ENCODE results near the gene COL11A2. TPM values are rescaled to one million over a fixed set of nuclear protein-coding genes. Genes with fewer than 3 reads are reported as not detected.

The COL11A2 gene
- total and polyA plus RNA-seq, 4 experiments from 2014 or later: 0.40 to 1.6 (median 0.87) TPM

- intact Hi-C loops (cut with micrococcal nuclease): no loop called here
- Mint-ChIP-seq H3K27me3 (peaks cover 21 to 25% of the 10 kb centered on the region in 2 donors), H3K9me3 (peaks cover 0 to 11% (median 5%) of the 10 kb centered on the region in 8 donors), H3K27ac (no peak overlapping the region), H3K36me3 (peaks cover 5 to 9% of the 10 kb centered on the region in 2 donors), H3K4me3 (no peak overlapping the region), H3K4me1 (peaks cover 18 to 34% (median 25%) of the 10 kb centered on the region in 4 donors)
- H3K9me3 ChIP-seq (ENCODE audit: control insufficient read depth in 1 of 2, low read length in 2 of 2): no peaks in the 10 kb centered on the region
- CTCF ChIA-PET (ENCODE audit: partially characterized antibody): no interaction called here
- no peak overlapping the region for H3K27ac ChIP-seq (ENCODE audit: low read depth, low read length)
- no peak overlapping the region for H3K4me3 ChIP-seq (ENCODE audit: low read length in 2 of 2)
- peaks cover 29% of the 10 kb centered on the region for H3K4me1 ChIP-seq (ENCODE audit: insufficient read depth, low read length)
- POLR2A ChIA-PET (ENCODE audit: partially characterized antibody): no interaction called here
- DNase-seq: no peak
- H3K36me3 ChIP-seq (ENCODE audit: insufficient read depth, low read length): no peaks in the 10 kb centered on the region
- peaks cover 21% of the 10 kb centered on the region for H3K27me3 ChIP-seq (ENCODE audit: insufficient read depth, low read length)
Measured at GRCh38 chr6:33187809-33188208, 4.5 kb downstream of the COL11A2 start.

GRCh38 chr6:33185654-33186187, 6.5 kb downstream of the COL11A2 start:
- peaks cover 17 to 28% (median 21%) of the 10 kb centered on the region in 4 donors for H3K4me1 Mint-ChIP-seq
- H3K27me3 ChIP-seq (ENCODE audit: insufficient read depth, low read length): peaks cover 9% of the 10 kb centered on the region
- intact Hi-C loops (cut with micrococcal nuclease): no loop called here
- H3K27ac Mint-ChIP-seq: peak overlapping the region in 1 of 7 donors; percentile 8
- H3K36me3 ChIP-seq (ENCODE audit: insufficient read depth, low read length): no peaks in the 10 kb centered on the region
- H3K36me3 Mint-ChIP-seq: peaks cover 2 to 12% of the 10 kb centered on the region in 2 donors
- H3K9me3 Mint-ChIP-seq: peaks cover 0 to 13% (median 5%) of the 10 kb centered on the region in 8 donors
- POLR2A ChIA-PET (ENCODE audit: partially characterized antibody): no interaction called here
- peaks cover 20% of the 10 kb centered on the region for H3K4me1 ChIP-seq (ENCODE audit: insufficient read depth, low read length)
- no peak overlapping the region for H3K4me3 ChIP-seq (ENCODE audit: low read length in 2 of 2)
- H3K4me3 Mint-ChIP-seq: no peak overlapping the region
- no peak for DNase-seq
- H3K27ac ChIP-seq (ENCODE audit: low read depth, low read length): no peak overlapping the region
- CTCF ChIA-PET (ENCODE audit: partially characterized antibody): no interaction called here
- no peaks in the 10 kb centered on the region for H3K9me3 ChIP-seq (ENCODE audit: control insufficient read depth in 1 of 2, low read length in 2 of 2)
- peaks cover 13 to 16% of the 10 kb centered on the region in 2 donors for H3K27me3 Mint-ChIP-seq

DNA sequence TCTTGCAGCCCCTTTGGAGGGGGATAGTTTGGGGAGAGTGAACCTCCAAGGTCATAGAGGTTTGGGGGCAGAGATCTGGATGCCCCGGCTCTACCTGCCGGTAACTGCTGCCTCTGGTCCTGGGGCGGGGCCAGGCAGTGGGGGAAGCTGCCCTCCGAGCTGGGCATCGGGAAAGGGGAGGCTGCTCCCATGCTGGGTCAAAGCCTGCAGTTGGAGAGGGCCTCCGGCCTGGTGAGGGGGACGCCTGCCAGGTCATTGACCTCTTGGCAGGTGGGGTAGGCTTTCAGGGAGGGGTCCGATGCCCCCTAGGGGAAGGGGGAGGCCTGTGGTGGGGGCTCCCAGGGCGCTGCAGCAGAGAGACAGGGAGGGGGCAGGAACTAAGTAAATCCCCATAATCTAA, 7.1 kb downstream of the COL11A2 start:
- Mint-ChIP-seq H3K9me3 (peaks cover 0 to 13% (median 5%) of the 10 kb centered on the region in 8 donors), H3K36me3 (peaks cover 2 to 12% of the 10 kb centered on the region in 2 donors), H3K27me3 (peaks cover 11 to 16% of the 10 kb centered on the region in 2 donors), H3K4me3 (no peak overlapping the region), H3K4me1 (peaks cover 17 to 28% (median 21%) of the 10 kb centered on the region in 4 donors), H3K27ac (peak overlapping the region in 2 of 7 donors; percentile 31 to 63)
- intact Hi-C loops (cut with micrococcal nuclease): no loop called here
- peaks cover 20% of the 10 kb centered on the region for H3K4me1 ChIP-seq (ENCODE audit: insufficient read depth, low read length)
- peaks cover 9% of the 10 kb centered on the region for H3K27me3 ChIP-seq (ENCODE audit: insufficient read depth, low read length)
- DNase-seq: no peak
- ChIA-PET CTCF (ENCODE audit: partially characterized antibody) (no interaction called here), POLR2A (ENCODE audit: partially characterized antibody) (no interaction called here)
- no peaks in the 10 kb centered on the region for H3K9me3 ChIP-seq (ENCODE audit: control insufficient read depth in 1 of 2, low read length in 2 of 2)
- H3K27ac ChIP-seq (ENCODE audit: low read depth, low read length): no peak overlapping the region
- no peaks in the 10 kb centered on the region for H3K36me3 ChIP-seq (ENCODE audit: insufficient read depth, low read length)
- no peak overlapping the region for H3K4me3 ChIP-seq (ENCODE audit: low read length in 2 of 2)

GRCh38 chr6:33183071-33183683, 9.1 kb downstream of the COL11A2 start:
- Histone ChIP-seq H3K27ac (ENCODE audit: low read depth, low read length) (no peak overlapping the region), H3K9me3 (ENCODE audit: control insufficient read depth in 1 of 2, low read length in 2 of 2) (no peaks in the 10 kb centered on the region), H3K27me3 (ENCODE audit: insufficient read depth, low read length) (peaks cover 1% of the 10 kb centered on the region), H3K4me3 (ENCODE audit: low read length in 2 of 2) (peak overlapping the region in 1 of 2 donors; percentile 3), H3K4me1 (ENCODE audit: insufficient read depth, low read length) (peaks cover 20% of the 10 kb centered on the region), H3K36me3 (ENCODE audit: insufficient read depth, low read length) (no peaks in the 10 kb centered on the region)
- Mint-ChIP-seq H3K36me3 (peaks cover 2 to 12% of the 10 kb centered on the region in 2 donors), H3K27me3 (peaks cover 7 to 10% of the 10 kb centered on the region in 2 donors), H3K9me3 (peaks cover 0 to 13% (median 5%) of the 10 kb centered on the region in 8 donors), H3K27ac (peak overlapping the region; percentile 56 to 91 (median 83)), H3K4me1 (peaks cover 17 to 28% (median 21%) of the 10 kb centered on the region in 4 donors), H3K4me3 (peak overlapping the region; percentile 42 to 85 (median 54))
- peak in 1 of 5 donors; percentile 12 for DNase-seq
- intact Hi-C loops (cut with micrococcal nuclease): loop anchor here (1.0 to 2.0 kb wide), 2 partner anchors 14 to 17 kb away; partner anchors contain the start of genes RXRB and SLC39A7
- CTCF ChIA-PET (ENCODE audit: partially characterized antibody): interaction anchor here (0.7 to 1.5 kb wide), 6 partner anchors 11 to 34 kb away, joined by 3 to 8 read pairs (median 3); no protein-coding TSS in a partner anchor
- POLR2A ChIA-PET (ENCODE audit: partially characterized antibody): interaction anchor here (0.9 to 1.5 kb wide), 13 partner anchors 10 to 211 kb away, joined by 3 to 11 read pairs (median 5); partner anchors contain the start of genes B3GALT4, COL11A2, RING1 and RPS18

GRCh38 chr6:33181141-33181540, 11.1 kb downstream of the COL11A2 start:
- Mint-ChIP-seq H3K36me3 (peaks cover 2 to 12% of the 10 kb centered on the region in 2 donors), H3K27me3 (peaks cover 0 to 1% of the 10 kb centered on the region in 2 donors), H3K27ac (peak overlapping the region in 3 of 7 donors; percentile 22 to 68 (median 31)), H3K9me3 (peaks cover 0 to 13% (median 6%) of the 10 kb centered on the region in 8 donors), H3K4me3 (peak overlapping the region in 1 of 8 donors; percentile 25), H3K4me1 (peaks cover 17 to 24% (median 21%) of the 10 kb centered on the region in 4 donors)
- POLR2A ChIA-PET (ENCODE audit: partially characterized antibody): no interaction called here
- peaks cover 20% of the 10 kb centered on the region for H3K4me1 ChIP-seq (ENCODE audit: insufficient read depth, low read length)
- CTCF ChIA-PET (ENCODE audit: partially characterized antibody): no interaction called here
- no peaks in the 10 kb centered on the region for H3K9me3 ChIP-seq (ENCODE audit: control insufficient read depth in 1 of 2, low read length in 2 of 2)
- intact Hi-C loops (cut with micrococcal nuclease): no loop called here
- no peak overlapping the region for H3K27ac ChIP-seq (ENCODE audit: low read depth, low read length)
- H3K27me3 ChIP-seq (ENCODE audit: insufficient read depth, low read length): no peaks in the 10 kb centered on the region
- no peaks in the 10 kb centered on the region for H3K36me3 ChIP-seq (ENCODE audit: insufficient read depth, low read length)
- no peak overlapping the region for H3K4me3 ChIP-seq (ENCODE audit: low read length in 2 of 2)
- no peak for DNase-seq

DNA sequence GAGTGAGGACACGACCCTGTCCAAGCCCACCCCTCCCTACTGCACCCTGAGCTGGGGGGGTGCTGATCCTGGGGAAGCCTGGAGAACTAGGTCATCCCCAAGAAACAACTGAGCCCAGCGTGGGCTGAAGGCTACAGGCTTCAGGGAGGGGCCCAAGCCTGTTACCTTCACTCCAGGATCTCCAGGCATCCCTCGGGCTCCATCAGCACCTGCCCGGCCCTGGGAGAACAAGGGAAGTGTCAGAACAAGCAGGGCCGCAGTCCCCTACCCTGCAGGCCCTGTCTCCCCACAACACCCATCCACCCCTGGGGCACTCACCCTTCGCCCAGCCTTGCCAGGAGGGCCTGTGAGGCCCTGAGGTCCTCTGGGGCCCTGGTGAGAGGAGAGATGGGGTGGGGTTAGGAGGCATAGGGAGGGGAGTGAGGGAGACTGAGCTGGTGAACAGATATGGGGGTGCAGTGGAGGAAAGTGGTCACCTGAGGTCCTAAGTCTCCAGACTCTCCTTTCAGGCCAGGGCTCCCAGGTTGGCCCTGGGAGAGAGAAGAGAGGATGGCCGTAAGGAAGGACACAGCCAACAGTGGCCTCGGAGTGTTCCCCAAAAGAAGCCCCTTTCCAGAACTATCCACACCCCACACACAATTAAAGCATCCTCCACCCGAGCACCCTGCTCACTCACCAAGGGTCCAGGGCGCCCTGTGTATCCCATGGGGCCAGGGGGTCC, 13.4 kb downstream of the COL11A2 start:
- H3K9me3 Mint-ChIP-seq: peaks cover 0 to 13% (median 6%) of the 10 kb centered on the region in 8 donors
- POLR2A ChIA-PET (ENCODE audit: partially characterized antibody): no interaction called here
- no peak overlapping the region for H3K4me3 ChIP-seq (ENCODE audit: low read length in 2 of 2)
- H3K27ac ChIP-seq (ENCODE audit: low read depth, low read length): no peak overlapping the region
- no peaks in the 10 kb centered on the region for H3K9me3 ChIP-seq (ENCODE audit: control insufficient read depth in 1 of 2, low read length in 2 of 2)
- H3K27ac Mint-ChIP-seq: no peak overlapping the region
- H3K4me3 Mint-ChIP-seq: no peak overlapping the region
- DNase-seq: no peak
- H3K27me3 ChIP-seq (ENCODE audit: insufficient read depth, low read length): no peaks in the 10 kb centered on the region
- CTCF ChIA-PET (ENCODE audit: partially characterized antibody): no interaction called here
- H3K27me3 Mint-ChIP-seq: peaks cover 0 to 7% of the 10 kb centered on the region in 2 donors
- peaks cover 2 to 12% of the 10 kb centered on the region in 2 donors for H3K36me3 Mint-ChIP-seq
- intact Hi-C loops (cut with micrococcal nuclease): no loop called here
- peaks cover 12% of the 10 kb centered on the region for H3K4me1 ChIP-seq (ENCODE audit: insufficient read depth, low read length)
- H3K36me3 ChIP-seq (ENCODE audit: insufficient read depth, low read length): no peaks in the 10 kb centered on the region
- H3K4me1 Mint-ChIP-seq: peaks cover 12 to 14% (median 13%) of the 10 kb centered on the region in 4 donors
